Sigmoid colon (tissue), 7 donors: ENCODE results near the gene ZNF674. TPM values are rescaled to one million over a fixed set of nuclear protein-coding genes. Genes with fewer than 3 reads are reported as not detected.

Experiments
- DNase-seq: peaks from one replicate; pipeline ENCODE4 v3.0.0-alpha.2; 2019
- H3K27ac ChIP-seq, 4 donors: fragments of 200-600 bp; sonication (generic); one replicate each; pipeline ENCODE4 v1.5.1; 2016 to 2019; ENCODE audit warnings: mild to moderate bottlenecking in 1 of 4
- H3K27me3 ChIP-seq, 3 donors: fragments of 200-600 bp; sonication (generic); one replicate each; pipeline ENCODE4 v1.5.1; 2019; ENCODE audit warnings: mild to moderate bottlenecking in 1 of 3
- H3K36me3 ChIP-seq, 4 donors: fragments of 200-600 bp; sonication (generic); one replicate each; pipeline ENCODE4 v1.5.1; 2016 to 2019
- H3K4me1 ChIP-seq, 4 donors: fragments of 200-600 bp; sonication (generic); one replicate each; pipeline ENCODE4 v1.5.1; 2017 to 2019
- H3K4me3 ChIP-seq, 4 donors: fragments of 200-600 bp; sonication (generic); one replicate each; pipeline ENCODE4 v1.5.1; 2017 to 2019; ENCODE audit warnings: mild to moderate bottlenecking in 2 of 4, moderate library complexity in 1 of 4
- H3K9me3 ChIP-seq, 4 donors: fragments of 200-600 bp in 3 of 4; sonication (generic) in 3 of 4; one replicate each; pipeline versions ENCODE4 v1.5.1 to v1.6.1; 2013 to 2019
- CTCF ChIP-seq, 4 experiments: fragments of 450-650 bp in 3 of 4; fragments of 200-600 bp in 1 of 4; IDR thresholded peaks; one replicate each; pipeline ENCODE4 v1.5.1; 2016 to 2019; ENCODE audit warnings: antibody characterized with exemption in 4 of 4, mild to moderate bottlenecking in 3 of 4, moderate library complexity in 2 of 4
- EP300 ChIP-seq, 4 donors: sonication (generic); formaldehyde crosslinking; IDR thresholded peaks; one replicate each; pipeline ENCODE4 v1.6.1; 2017; ENCODE audit warnings: antibody characterized with exemption in 4 of 4
- POLR2A ChIP-seq, 2 donors: fragments of 450-650 bp; IDR thresholded peaks; one replicate each; pipeline ENCODE4 v1.6.1; 2016; ENCODE audit warnings: antibody characterized with exemption in 2 of 2, mild to moderate bottlenecking in 2 of 2, moderate library complexity in 2 of 2
- POLR2AphosphoS5 ChIP-seq, 4 donors: sonication (generic); formaldehyde crosslinking; IDR thresholded peaks; one replicate each; pipeline ENCODE4 v1.6.1; 2017; ENCODE audit warnings: antibody characterized with exemption in 4 of 4
- WGBS, 2 donors: extraction: QIAGEN DNeasy Blood & Tissue Kit; methylation state at CpG; one replicate each; pipeline ENCODE4 v1.1.7; 2013; 5-methylcytosine and 5-hydroxymethylcytosine counted together
- intact Hi-C: fragments of 100-400 bp; cut with DNase I; formaldehyde crosslinking; loops from one replicate; pipeline ENCODE4 v1.15.1; 2023
- polyA plus RNA-seq, 3 donors: library from polyadenylated mRNA; stranded (reverse); fragments of 200-250 nt; gene quantifications; one replicate each; pipeline ENCODE4 v1.2.3, GENCODE V29; 2013
- total RNA-seq, 4 donors: library from RNA; depleted of rRNA; stranded (reverse); fragments of >200 nt; gene quantifications; one replicate each; pipeline ENCODE4 v1.1.0, GENCODE V29; 2016
- donor health status: healthy with polysubstance abuse.
- donor health status: Bipolar disorder and iron deficiency.
- donor health status: healthy.

The ZNF674 gene
- total RNA-seq: 1 to 10 TPM; 3.0 to 9.1 (median 5.5) TPM
- 1 to 10 TPM; 1.2 to 1.4 (median 1.3) TPM for polyA plus RNA-seq

- no peaks in the 10 kb centered on the region for H3K9me3 ChIP-seq
- no peaks in the 10 kb centered on the region for H3K27me3 ChIP-seq
- H3K36me3 ChIP-seq: peaks cover 0 to 4% (median 0%) of the 10 kb centered on the region in 4 donors
- 0 to 1% methylated on average over 57 of the region's 57 CpGs for WGBS, 2 donors
- H3K27ac ChIP-seq: peak within 1 kb of the TSS; percentile 74 to 84 (median 82)
- DNase-seq: peak; percentile 96
- TF ChIP-seq POLR2AphosphoS5 (IDR thresholded peaks at IDR 0.05) (peak; percentile 73 to 86 (median 84)), CTCF (IDR thresholded peaks at IDR 0.05) (peak; percentile 15 to 25 (median 18)), POLR2A (IDR thresholded peaks at IDR 0.05) (peak in 1 of 2 donors; percentile 38), EP300 (IDR thresholded peaks at IDR 0.05) (no peak)
- H3K4me3 ChIP-seq: peak within 1 kb of the TSS; percentile 54 to 78 (median 76)
- peaks cover 0 to 26% (median 12%) of the 10 kb centered on the region in 4 donors for H3K4me1 ChIP-seq
- intact Hi-C loops: no loop called here
Observed at GRCh38 chrX:46545111-46546005, at the start of gene ZNF674. TSS of gene ZNF674 (minus strand) at chrX:46545421. CDS start at chrX:46542087, 3,334 bp downstream.

GRCh38 chrX:46589977-46590723 lies 44.9 kb upstream of the ZNF674 start:
- Histone ChIP-seq H3K4me3 (no peak overlapping the region), H3K27me3 (no peaks in the 10 kb centered on the region), H3K4me1 (no peaks in the 10 kb centered on the region), H3K27ac (peak overlapping the region in 2 of 4 donors; percentile 21 to 23), H3K36me3 (no peaks in the 10 kb centered on the region), H3K9me3 (no peaks in the 10 kb centered on the region)
- no peak for TF ChIP-seq POLR2AphosphoS5 (IDR thresholded peaks at IDR 0.05)
- TF ChIP-seq CTCF (IDR thresholded peaks at IDR 0.05): no peak
- TF ChIP-seq EP300 (IDR thresholded peaks at IDR 0.05): no peak
- no peak for TF ChIP-seq POLR2A (IDR thresholded peaks at IDR 0.05)
- no peak for DNase-seq
- WGBS, 2 donors: 68 to 80% methylated on average over 7 of the region's 7 CpGs
- intact Hi-C loops: no loop called here

GRCh38 chrX:46588263-46588662 lies 43.0 kb upstream of the ZNF674 start:
- Histone ChIP-seq H3K4me3 (no peak overlapping the region), H3K9me3 (no peaks in the 10 kb centered on the region), H3K27me3 (no peaks in the 10 kb centered on the region), H3K4me1 (no peaks in the 10 kb centered on the region), H3K36me3 (no peaks in the 10 kb centered on the region), H3K27ac (peak overlapping the region; percentile 14 to 42 (median 35))
- intact Hi-C loops: no loop called here
- WGBS, 2 donors: 26 to 80% methylated on average over 4 of the region's 4 CpGs
- DNase-seq: peak; percentile 74
- no peak for TF ChIP-seq POLR2A (IDR thresholded peaks at IDR 0.05)
- TF ChIP-seq CTCF (IDR thresholded peaks at IDR 0.05): no peak
- TF ChIP-seq POLR2AphosphoS5 (IDR thresholded peaks at IDR 0.05): no peak
- TF ChIP-seq EP300 (IDR thresholded peaks at IDR 0.05): no peak

GRCh38 chrX:46587753-46588171 lies 42.5 kb upstream of the ZNF674 start:
- no peak for TF ChIP-seq EP300 (IDR thresholded peaks at IDR 0.05)
- TF ChIP-seq POLR2AphosphoS5 (IDR thresholded peaks at IDR 0.05): no peak
- no peak for TF ChIP-seq CTCF (IDR thresholded peaks at IDR 0.05)
- TF ChIP-seq POLR2A (IDR thresholded peaks at IDR 0.05): no peak
- WGBS, 2 donors: 30 to 48% methylated on average over 5 of the region's 5 CpGs
- intact Hi-C loops: no loop called here
- no peak for DNase-seq
- Histone ChIP-seq H3K36me3 (no peaks in the 10 kb centered on the region), H3K27me3 (no peaks in the 10 kb centered on the region), H3K4me1 (peaks cover 0 to under 1% (median 0%) of the 10 kb centered on the region in 4 donors), H3K4me3 (no peak overlapping the region), H3K9me3 (no peaks in the 10 kb centered on the region), H3K27ac (peak overlapping the region; percentile 14 to 42 (median 35))
